Astrocyte (in vitro differentiated cells and primary cell): ENCODE measurements around the gene RGS17. TPM values are rescaled to one million over a fixed set of nuclear protein-coding genes. Genes with fewer than 3 reads are reported as not detected.

Experiments
- DNase-seq: peaks from one replicate; pipeline ENCODE4 v3.0.0-alpha.2; 2010; ENCODE audit warnings: low read depth
- FAIRE-seq: peaks from 2 replicates; lab custom pipeline; 2011; peaks lifted over from hg19 to GRCh38; lab: Jason Lieb, UNC
- H2AFZ ChIP-seq: 2 replicates; pipeline ENCODE4 v1.6.0; 2012; ENCODE audit warnings: low read depth, low read length, inconsistent platforms
- H3K27ac ChIP-seq: 2 replicates; pipeline ENCODE4 v1.5.1; 2011; ENCODE audit warnings: low read depth, low read length, inconsistent platforms
- H3K27me3 ChIP-seq: 2 replicates; pipeline ENCODE4 v1.6.0; 2011; ENCODE audit warnings: low read length, inconsistent platforms; ENCODE audit not compliant: insufficient read depth
- H3K36me3 ChIP-seq: 2 replicates; pipeline ENCODE4 v1.5.1; 2011; ENCODE audit warnings: low read length, inconsistent platforms; ENCODE audit not compliant: insufficient read depth
- H3K4me1 ChIP-seq: 2 replicates; pipeline ENCODE4 v1.5.1; 2011; ENCODE audit warnings: low read length, inconsistent platforms; ENCODE audit not compliant: insufficient read depth
- H3K4me2 ChIP-seq: 2 replicates; pipeline ENCODE4 v1.6.0; 2012; ENCODE audit warnings: low read length, inconsistent platforms
- H3K4me3 ChIP-seq: 2 replicates; pipeline ENCODE4 v1.5.1; 2011; ENCODE audit warnings: low read depth, mild to moderate bottlenecking, low read length, inconsistent platforms; ENCODE audit not compliant: insufficient read depth
- H3K79me2 ChIP-seq: 2 replicates; pipeline ENCODE4 v1.6.0; 2012; ENCODE audit warnings: mild to moderate bottlenecking, low read length, inconsistent platforms; ENCODE audit not compliant: insufficient read depth
- H3K9ac ChIP-seq: 2 replicates; pipeline ENCODE4 v1.6.0; 2012; ENCODE audit warnings: mild to moderate bottlenecking, low read length, inconsistent platforms
- H3K9me3 ChIP-seq: 2 replicates; pipeline ENCODE4 v1.5.1; 2012; ENCODE audit warnings: low read depth, mild to moderate bottlenecking, low read length, inconsistent platforms; ENCODE audit not compliant: insufficient read depth
- H4K20me1 ChIP-seq: 2 replicates; pipeline ENCODE4 v1.6.0; 2012; ENCODE audit warnings: low read length, inconsistent platforms; ENCODE audit not compliant: insufficient read depth
- H3K27ac Mint-ChIP-seq: one replicate; pipeline ENCODE4 v1.8.0; 2021; ENCODE audit warnings: mild to moderate bottlenecking, mixed read lengths; ENCODE audit not compliant: unreplicated experiment
- H3K27me3 Mint-ChIP-seq: one replicate; pipeline ENCODE4 v1.8.0; 2021; ENCODE audit warnings: low read depth, mixed read lengths; ENCODE audit not compliant: unreplicated experiment
- H3K36me3 Mint-ChIP-seq: one replicate; pipeline ENCODE4 v1.8.0; 2021; ENCODE audit warnings: low read depth, mixed read lengths; ENCODE audit not compliant: unreplicated experiment
- H3K4me1 Mint-ChIP-seq: one replicate; pipeline ENCODE4 v1.8.0; 2021; ENCODE audit warnings: low read depth, mixed read lengths; ENCODE audit not compliant: unreplicated experiment
- H3K4me3 Mint-ChIP-seq: one replicate; pipeline ENCODE4 v1.8.0; 2021; ENCODE audit warnings: mild to moderate bottlenecking, moderate library complexity, mixed read lengths; ENCODE audit not compliant: unreplicated experiment
- H3K9me3 Mint-ChIP-seq: one replicate; pipeline ENCODE4 v1.8.0; 2021; ENCODE audit warnings: mild to moderate bottlenecking, mixed read lengths; ENCODE audit not compliant: unreplicated experiment
- CTCF ChIP-seq: IDR thresholded peaks from 2 replicates; pipeline ENCODE4 v1.5.1; 2011; ENCODE audit warnings: low read depth, mild to moderate bottlenecking, inconsistent platforms, low read length, moderate library complexity; ENCODE audit not compliant: insufficient read depth
- EZH2 ChIP-seq: IDR thresholded peaks from 2 replicates; pipeline ENCODE4 v1.6.1; 2012; ENCODE audit warnings: mild to moderate bottlenecking, low read length, inconsistent platforms; ENCODE audit not compliant: insufficient read depth
- total RNA-seq: library from RNA; stranded (reverse); gene quantifications from 2 replicates; pipeline ENCODE4 v1.2.1, GENCODE V29; 2021

RGS17 gene
- total RNA-seq, 1 donor from 2014 or later, result 3.4 TPM

GRCh38 chr6:152981219-152981618 is 149.9 kb downstream of the RGS17 start:
- Histone ChIP-seq H3K27me3 (no peaks in the 10 kb centered on the region), H3K36me3 (peaks cover under 1% of the 10 kb centered on the region), H3K9me3 (no peaks in the 10 kb centered on the region), H3K4me2 (peak overlapping the region; percentile 92), H3K9ac (peak overlapping the region; percentile 90), H3K4me1 (peaks cover 10% of the 10 kb centered on the region), H3K79me2 (peaks cover 91% of the 10 kb centered on the region), H3K27ac (no peak overlapping the region), H4K20me1 (peaks cover 39% of the 10 kb centered on the region), H3K4me3 (peak overlapping the region; percentile 94), H2AFZ (no peak overlapping the region)
- peaks cover 24% of the 10 kb centered on the region for H3K4me1 Mint-ChIP-seq
- peak overlapping the region; percentile 94 for H3K4me3 Mint-ChIP-seq
- DNase-seq (no peak), FAIRE-seq (no peak)
- TF ChIP-seq EZH2 (no peak), CTCF (no peak)
- no peaks in the 10 kb centered on the region for H3K27me3 Mint-ChIP-seq
- H3K9me3 Mint-ChIP-seq, result no peaks in the 10 kb centered on the region
- peak overlapping the region; percentile 12 for H3K27ac Mint-ChIP-seq
- H3K36me3 Mint-ChIP-seq, result no peaks in the 10 kb centered on the region

- H3K4me3 ChIP-seq, result peak overlapping the region; percentile 94
- H2AFZ ChIP-seq, result no peak overlapping the region
- TF ChIP-seq CTCF, result no peak
- TF ChIP-seq EZH2, result no peak
- DNase-seq (no peak), FAIRE-seq (no peak)
- no peaks in the 10 kb centered on the region for H3K36me3 Mint-ChIP-seq
- peaks cover 39% of the 10 kb centered on the region for H4K20me1 ChIP-seq
- H3K27me3 ChIP-seq, result no peaks in the 10 kb centered on the region
- no peaks in the 10 kb centered on the region for H3K9me3 Mint-ChIP-seq
- no peaks in the 10 kb centered on the region for H3K27me3 Mint-ChIP-seq
- peak overlapping the region; percentile 90 for H3K9ac ChIP-seq
- H3K79me2 ChIP-seq, result peaks cover 91% of the 10 kb centered on the region
- H3K4me1 Mint-ChIP-seq, result peaks cover 24% of the 10 kb centered on the region
- peak overlapping the region; percentile 92 for H3K4me2 ChIP-seq
- H3K27ac ChIP-seq, result no peak overlapping the region
- H3K4me1 ChIP-seq, result peaks cover 10% of the 10 kb centered on the region
- no peaks in the 10 kb centered on the region for H3K9me3 ChIP-seq
- H3K36me3 ChIP-seq, result no peaks in the 10 kb centered on the region
- peak overlapping the region; percentile 94 for H3K4me3 Mint-ChIP-seq
- H3K27ac Mint-ChIP-seq, result peak overlapping the region; percentile 12
These were observed 150.4 kb downstream of the RGS17 start for GRCh38 chr6:152980656-152981055.

DNA sequence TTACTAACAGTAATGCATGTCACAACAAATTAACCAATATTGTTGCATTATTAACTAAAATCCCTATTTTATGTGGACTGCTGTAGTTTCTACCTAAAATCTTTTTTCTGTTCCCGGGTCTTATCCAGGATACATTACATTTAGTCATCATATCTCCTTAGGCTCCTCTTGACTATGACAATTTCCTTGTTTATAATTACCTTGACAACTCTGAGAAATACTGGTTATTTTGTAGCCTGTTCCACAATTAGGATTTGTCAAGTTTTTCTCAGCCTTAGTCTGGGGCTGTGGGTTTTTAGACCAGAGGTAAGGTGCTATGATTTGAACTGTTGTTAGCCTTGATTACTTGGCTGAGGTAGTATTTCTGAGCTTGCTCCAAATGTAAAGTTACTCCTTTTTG is 152.0 kb downstream of the RGS17 start:
- no peaks in the 10 kb centered on the region for H3K27me3 ChIP-seq
- H3K79me2 ChIP-seq, result peaks cover 91% of the 10 kb centered on the region
- peaks cover 12% of the 10 kb centered on the region for H3K36me3 ChIP-seq
- no peak overlapping the region for H3K4me3 ChIP-seq
- H3K4me2 ChIP-seq, result peak overlapping the region; percentile 92
- H3K9me3 ChIP-seq, result no peaks in the 10 kb centered on the region
- H3K27me3 Mint-ChIP-seq, result no peaks in the 10 kb centered on the region
- no peaks in the 10 kb centered on the region for H3K9me3 Mint-ChIP-seq
- H2AFZ ChIP-seq, result no peak overlapping the region
- no peak overlapping the region for H3K27ac ChIP-seq
- peaks cover under 1% of the 10 kb centered on the region for H3K36me3 Mint-ChIP-seq
- no peaks in the 10 kb centered on the region for H3K4me1 ChIP-seq
- H3K9ac ChIP-seq, result no peak overlapping the region
- no peak overlapping the region for H3K27ac Mint-ChIP-seq
- TF ChIP-seq CTCF, result no peak
- TF ChIP-seq EZH2, result no peak
- DNase-seq (no peak), FAIRE-seq (peak; percentile 29)
- peaks cover 50% of the 10 kb centered on the region for H4K20me1 ChIP-seq
- H3K4me3 Mint-ChIP-seq, result no peak overlapping the region
- peaks cover 24% of the 10 kb centered on the region for H3K4me1 Mint-ChIP-seq
